ENCODE results near the gene SRSF4.
A peak's percentile ranks its signal among the peaks of the same experiment; 100 is the strongest.
"Not testable (repeated sequence)": the region's sequence is repeated elsewhere in the genome, so short reads cannot be mapped to it uniquely, and the experiment has no call there.

SRSF4 gene

GRCh38 chr1:29136391-29136915 lies 45.2 kb downstream of the SRSF4 start:
- peak; percentile 41 for DNase-seq
- in situ Hi-C loops (cut with MboI; ENCODE audit: low pct_unique_long_range_greater_than_20kb, low sequenced_read_pairs) = no loop called here

DNA sequence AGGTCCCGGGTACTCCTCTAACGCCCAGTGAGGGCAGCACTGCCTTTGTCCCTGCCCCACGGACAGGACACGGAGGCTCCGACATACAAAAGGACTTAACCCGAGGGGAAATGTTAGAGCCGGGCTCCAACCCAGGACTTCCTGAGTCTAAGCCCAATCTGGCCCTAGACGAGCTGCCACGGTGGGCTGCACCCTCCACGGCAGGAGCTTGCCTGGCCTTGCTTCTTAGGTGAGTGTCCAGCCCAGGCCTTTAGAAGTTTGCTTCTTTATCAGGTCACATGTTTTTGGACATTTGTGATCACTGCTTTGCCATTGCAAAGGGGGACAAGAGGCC lies 47.0 kb downstream of the SRSF4 start:
- in situ Hi-C loops (cut with MboI; ENCODE audit: low pct_unique_long_range_greater_than_20kb, low sequenced_read_pairs) = no loop called here

GRCh38 chr1:29133861-29134694 lies 47.6 kb downstream of the SRSF4 start:
- in situ Hi-C loops (cut with MboI; ENCODE audit: low pct_unique_long_range_greater_than_20kb, low sequenced_read_pairs) = no loop called here

More for the DNA sequence above, 47.0 kb downstream of the SRSF4 start:
- no peak for DNase-seq

GRCh38 chr1:29131056-29131455 lies 50.6 kb downstream of the SRSF4 start:
- in situ Hi-C loops (cut with MboI; ENCODE audit: low pct_unique_long_range_greater_than_20kb, low sequenced_read_pairs); DNase-seq: not testable (repeated sequence)

More at GRCh38 chr1:29133861-29134694, 47.6 kb downstream of the SRSF4 start:
- DNase-seq = no peak

DNA sequence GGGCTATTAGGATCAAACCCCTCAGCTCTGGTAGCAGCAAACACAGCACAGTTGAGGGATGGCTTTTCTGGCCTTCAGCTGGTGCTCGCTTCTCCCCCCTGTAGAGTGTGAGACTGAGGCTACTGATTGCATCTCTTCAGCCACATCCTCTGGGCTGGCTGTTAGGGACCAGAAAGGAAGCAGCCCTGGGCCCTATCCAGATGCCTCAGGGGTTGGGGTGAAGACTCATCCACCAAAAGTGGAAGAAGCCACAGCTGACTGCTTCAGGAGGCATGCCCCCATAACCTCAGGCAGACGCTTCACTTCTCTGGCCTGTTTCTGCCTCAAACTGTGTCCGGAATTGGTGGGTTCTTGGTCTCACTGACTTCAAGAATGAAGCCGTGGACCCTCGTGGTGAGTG lies 51.8 kb downstream of the SRSF4 start:
- in situ Hi-C loops (cut with MboI; ENCODE audit: low pct_unique_long_range_greater_than_20kb, low sequenced_read_pairs) = no loop called here
- DNase-seq = no peak

DNA sequence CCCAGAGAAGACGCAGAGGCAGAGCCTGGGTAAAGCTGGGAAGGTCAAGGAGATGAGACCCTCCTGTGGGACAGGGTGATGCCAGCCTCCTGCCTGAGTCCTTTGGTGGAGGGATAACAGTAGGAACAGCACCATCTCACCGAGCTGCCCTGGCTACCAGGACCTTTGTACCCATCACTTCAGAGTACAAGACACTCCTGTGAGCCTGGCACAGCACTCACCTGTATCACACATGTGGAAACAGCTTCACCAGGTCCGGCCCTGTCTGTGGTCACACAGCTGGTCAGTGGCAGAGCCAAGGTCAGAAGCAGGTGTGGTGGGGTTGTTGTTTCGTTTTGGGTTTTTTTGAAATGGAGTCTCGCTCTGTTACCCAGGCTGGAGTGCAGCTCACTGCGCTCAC lies 53.0 kb downstream of the SRSF4 start:
- in situ Hi-C loops (cut with MboI; ENCODE audit: low pct_unique_long_range_greater_than_20kb, low sequenced_read_pairs) = no loop called here
- no peak for DNase-seq

- DNase-seq = no peak
- in situ Hi-C loops (cut with MboI; ENCODE audit: low pct_unique_long_range_greater_than_20kb, low sequenced_read_pairs) = no loop called here
Measured at GRCh38 chr1:29126198-29126597, 55.5 kb downstream of the SRSF4 start.

DNA sequence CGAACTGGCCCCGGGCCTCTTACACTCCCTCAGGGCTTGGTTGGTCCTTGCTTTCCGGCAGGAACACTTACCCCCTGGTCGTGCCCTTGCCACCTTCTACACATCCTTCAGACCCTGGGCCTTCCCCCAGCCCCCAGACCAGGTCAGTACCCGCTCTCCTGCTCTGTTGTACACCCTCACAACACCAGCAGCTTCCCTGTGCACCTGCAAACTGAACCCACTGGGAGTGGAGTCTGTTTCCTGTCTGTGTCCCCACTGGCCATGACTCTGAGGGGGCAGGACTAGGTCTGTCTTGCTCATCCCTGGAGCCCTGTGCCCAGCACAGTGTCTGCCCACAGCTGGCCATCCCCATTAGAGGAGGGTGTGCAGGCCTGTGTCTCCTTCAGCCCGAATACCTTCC lies 55.9 kb downstream of the SRSF4 start:
- DNase-seq = no peak
- in situ Hi-C loops (cut with MboI; ENCODE audit: low pct_unique_long_range_greater_than_20kb, low sequenced_read_pairs) = no loop called here

GRCh38 chr1:29125237-29125641 lies 56.5 kb downstream of the SRSF4 start:
- in situ Hi-C loops (cut with MboI; ENCODE audit: low pct_unique_long_range_greater_than_20kb, low sequenced_read_pairs) = no loop called here
- no peak for DNase-seq

DNA sequence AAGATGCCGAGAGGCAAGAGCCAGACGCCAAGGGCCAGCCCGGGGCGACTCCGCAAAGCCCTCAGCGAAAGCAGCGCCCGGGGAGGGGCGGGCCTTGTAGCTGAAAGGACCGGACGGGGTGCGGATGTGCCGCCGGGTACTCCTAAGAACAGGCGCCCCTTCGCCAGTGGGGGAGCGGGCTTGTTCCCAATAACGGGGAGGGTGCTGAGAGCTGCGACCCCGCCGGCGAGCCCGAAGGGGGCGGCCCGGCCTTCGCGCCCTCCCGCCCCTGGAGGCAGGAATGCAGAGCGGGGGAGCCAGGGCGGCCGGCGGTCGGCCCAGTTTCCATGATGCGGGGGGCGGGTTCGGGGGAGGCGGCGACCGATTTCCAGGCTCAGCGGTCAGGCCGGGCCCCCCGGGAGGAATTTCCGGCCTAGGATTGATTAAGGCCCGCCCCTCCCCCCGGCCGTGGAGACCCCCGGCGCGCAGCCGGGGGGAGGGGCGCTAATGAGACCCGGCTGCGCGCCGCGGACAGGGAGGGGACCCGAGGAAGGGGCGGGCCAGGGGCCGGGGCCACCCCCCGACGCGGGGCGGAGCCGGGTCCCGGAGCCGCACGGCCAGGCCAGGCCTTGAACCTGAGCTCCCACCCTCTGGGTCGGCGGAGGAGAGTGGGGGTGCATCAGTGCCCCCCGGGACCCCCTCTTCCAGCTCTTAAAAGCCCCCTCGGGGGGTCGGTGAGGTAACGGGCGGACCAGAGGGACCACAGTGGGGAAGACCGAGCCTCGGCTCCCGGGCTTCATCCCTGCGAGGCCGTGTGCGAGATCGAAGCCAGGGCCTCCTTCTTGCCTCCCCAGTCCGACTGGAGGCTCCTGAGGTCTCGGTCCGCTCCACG lies 57.1 kb downstream of the SRSF4 start:
- DNase-seq = peak; percentile 52
- in situ Hi-C loops (cut with MboI; ENCODE audit: low pct_unique_long_range_greater_than_20kb, low sequenced_read_pairs) = no loop called here

DNA sequence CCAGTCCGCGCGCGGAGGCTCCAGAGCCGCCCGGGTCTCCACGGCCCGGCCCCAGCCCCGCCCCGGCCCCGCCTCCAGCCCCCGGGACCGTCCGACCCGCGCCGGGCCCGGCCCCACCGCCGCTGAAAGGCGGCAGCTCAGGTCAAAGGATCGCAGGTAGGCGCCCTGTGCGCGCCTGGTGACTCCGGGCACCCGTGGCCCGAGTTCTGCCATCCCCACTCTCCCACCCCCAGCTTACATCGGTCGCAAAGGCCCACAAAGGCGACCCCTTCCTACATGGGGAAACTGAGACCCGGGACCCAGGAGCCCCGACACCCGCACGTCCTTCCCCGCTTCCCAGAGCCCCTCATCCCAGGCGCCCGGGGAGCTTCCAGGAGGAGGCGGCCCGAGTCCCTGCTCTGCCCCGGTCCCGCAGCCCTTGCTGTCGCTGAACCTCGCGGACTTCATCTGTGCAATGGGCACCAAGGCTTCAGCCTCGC lies 57.8 kb downstream of the SRSF4 start, which contains the start of gene TMEM200B:
Gene TMEM200B, minus strand, starts transcription at position 17 of the 479 bp plus-strand sequence. CDS start 2,075 bp downstream, outside the sequence.
- DNase-seq = no peak
- in situ Hi-C loops (cut with MboI; ENCODE audit: low pct_unique_long_range_greater_than_20kb, low sequenced_read_pairs) = no loop called here

- in situ Hi-C loops (cut with MboI; ENCODE audit: low pct_unique_long_range_greater_than_20kb, low sequenced_read_pairs) = no loop called here
- DNase-seq = no peak
Measured at GRCh38 chr1:29123053-29123886, 58.4 kb downstream of the SRSF4 start.

- in situ Hi-C loops (cut with MboI; ENCODE audit: low pct_unique_long_range_greater_than_20kb, low sequenced_read_pairs) = no loop called here
- no peak for DNase-seq
Measured at GRCh38 chr1:29122682-29123052, 59.0 kb downstream of the SRSF4 start.

GRCh38 chr1:29121936-29122681 lies 59.6 kb downstream of the SRSF4 start:
- in situ Hi-C loops (cut with MboI; ENCODE audit: low pct_unique_long_range_greater_than_20kb, low sequenced_read_pairs) = no loop called here
- DNase-seq = no peak

GRCh38 chr1:29121516-29121935 lies 60.2 kb downstream of the SRSF4 start:
- in situ Hi-C loops (cut with MboI; ENCODE audit: low pct_unique_long_range_greater_than_20kb, low sequenced_read_pairs) = no loop called here
- DNase-seq = no peak

DNA sequence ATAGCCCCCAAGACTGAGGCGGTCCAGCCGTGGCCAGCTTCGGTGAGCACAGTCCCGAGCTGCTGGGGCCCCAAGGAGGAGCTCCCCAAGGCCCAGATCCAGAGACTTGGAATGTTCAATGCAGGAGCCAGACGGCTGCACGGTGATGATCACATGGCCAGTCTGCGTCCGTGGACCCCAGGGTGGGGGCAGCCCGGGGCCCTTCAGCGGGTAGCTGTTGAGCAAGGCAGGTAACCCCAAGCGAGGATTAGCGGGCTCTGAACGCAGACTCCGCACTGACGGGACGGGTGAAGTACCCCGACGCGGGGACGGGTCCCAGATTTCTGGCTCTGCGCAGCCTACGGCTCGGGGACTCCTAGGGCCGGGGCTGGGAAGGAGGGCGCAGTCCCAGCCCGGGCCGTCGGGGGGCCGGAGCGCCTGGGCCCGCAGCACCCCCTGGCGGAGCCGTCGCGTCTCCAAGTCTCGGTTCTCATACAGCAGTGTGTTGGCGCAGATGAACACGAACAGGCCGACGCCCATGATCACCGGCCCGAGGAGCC lies 60.7 kb downstream of the SRSF4 start:
- in situ Hi-C loops (cut with MboI; ENCODE audit: low pct_unique_long_range_greater_than_20kb, low sequenced_read_pairs) = no loop called here
- peak; percentile 29 for DNase-seq

- DNase-seq = no peak
- in situ Hi-C loops (cut with MboI; ENCODE audit: low pct_unique_long_range_greater_than_20kb, low sequenced_read_pairs) = no loop called here
Measured at GRCh38 chr1:29120367-29120766, 61.3 kb downstream of the SRSF4 start.
